Measurements from ENCODE around the gene ARSB.

The ARSB gene

DNA sequence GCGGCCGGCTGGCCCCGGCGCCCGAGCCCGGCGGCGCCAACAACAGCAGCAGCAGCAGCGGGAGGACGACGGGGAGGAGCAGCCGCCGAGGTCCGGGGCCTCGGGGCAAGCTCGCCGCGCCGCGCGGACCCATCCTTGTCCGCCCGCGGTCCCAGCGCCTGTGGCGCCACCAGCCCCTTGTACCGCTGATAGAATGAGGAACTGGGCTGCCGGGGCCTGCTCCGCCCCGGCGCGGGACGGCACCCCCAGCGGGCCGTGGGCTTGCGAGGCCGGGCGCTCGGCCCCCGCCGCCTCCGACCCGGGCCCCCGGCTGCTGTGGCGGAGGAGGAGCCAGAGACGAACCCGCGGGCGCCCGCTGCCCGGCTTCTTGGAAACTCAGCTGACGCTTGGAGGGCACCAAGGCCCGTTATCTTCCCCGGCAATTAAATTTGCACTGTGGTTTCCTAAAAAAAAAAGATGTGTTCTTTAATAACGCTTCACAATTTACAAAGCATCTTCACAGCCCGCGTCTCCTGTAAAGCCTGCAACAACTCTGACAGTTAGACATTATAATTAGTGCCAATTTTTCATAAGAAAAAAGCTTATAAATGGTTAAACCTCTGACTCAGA, at the start of gene ARSB:
Gene ARSB (minus strand): TSS at position 195 of the 609 bp plus-strand sequence. CDS start 62 bp downstream, at position 133.
- DNase-seq: peak; percentile 60

DNA sequence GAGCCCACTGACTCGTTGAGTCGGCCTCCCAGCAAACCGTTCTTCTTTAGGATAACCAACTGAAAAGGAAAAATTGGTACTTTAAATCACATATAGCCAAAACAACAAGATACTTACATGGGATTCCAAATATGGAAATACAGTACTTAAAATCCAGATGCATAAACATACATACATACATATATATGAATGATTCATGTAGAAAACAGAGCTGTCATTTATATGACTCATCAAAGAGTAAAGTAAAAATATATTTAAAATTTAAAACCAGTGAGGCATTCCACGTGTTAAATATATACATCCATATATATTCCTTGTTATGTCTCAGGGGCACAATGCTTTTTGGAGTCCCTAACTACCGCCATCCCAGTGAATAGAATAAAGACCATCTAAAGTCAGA, 47.7 kb upstream of the ARSB start:
- DNase-seq: no peak

DNA sequence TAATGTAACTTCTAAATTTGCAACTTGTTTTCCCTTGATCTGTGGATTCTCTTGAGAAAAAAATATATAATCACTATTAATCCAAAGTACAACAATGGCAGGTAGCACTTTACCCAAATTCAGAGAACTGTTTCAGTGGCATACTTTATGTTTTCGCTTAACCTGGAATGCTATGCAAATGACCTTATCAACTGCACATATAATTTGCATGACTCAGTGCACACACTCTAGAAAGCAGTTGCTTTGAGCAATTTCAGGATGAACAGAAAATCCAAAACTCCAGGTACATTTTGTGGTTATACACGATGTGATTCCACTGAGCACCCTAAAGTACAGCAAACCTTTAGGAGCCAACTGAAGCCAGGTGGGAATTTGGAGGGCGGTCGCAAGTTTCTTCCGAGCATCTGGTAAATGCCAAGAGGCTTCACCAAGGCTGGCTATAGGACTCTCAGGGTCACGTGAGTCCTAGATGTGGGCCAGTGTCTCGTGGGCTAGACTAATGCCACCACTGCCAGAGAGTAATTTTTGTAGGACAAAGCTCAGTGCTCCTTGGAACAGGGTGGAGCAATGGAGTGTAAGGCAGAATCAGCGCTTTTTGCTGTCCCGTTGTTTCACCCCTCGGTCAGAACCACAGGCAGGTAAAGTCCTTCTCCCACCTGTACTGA, 47.1 kb upstream of the ARSB start:
- no peak for DNase-seq

DNA sequence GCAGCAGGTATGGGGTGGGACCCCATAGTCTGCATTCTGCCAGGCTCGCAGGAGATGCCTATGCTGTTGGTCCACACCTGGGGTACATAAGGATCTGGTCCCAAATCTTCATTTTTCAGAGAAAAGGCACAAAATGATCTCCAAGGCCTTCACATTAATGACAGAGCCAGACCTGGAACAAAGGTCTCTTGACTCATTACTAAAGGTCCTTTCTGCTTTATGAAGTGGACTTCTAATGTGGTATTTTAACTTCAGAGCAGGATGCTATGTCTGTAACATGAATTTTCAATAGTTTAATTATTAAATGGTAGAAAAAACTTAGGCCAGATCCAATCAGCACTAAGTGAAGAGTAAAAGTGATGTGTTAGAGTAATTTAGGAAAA, 46.4 kb upstream of the ARSB start:
- no peak for DNase-seq

DNA sequence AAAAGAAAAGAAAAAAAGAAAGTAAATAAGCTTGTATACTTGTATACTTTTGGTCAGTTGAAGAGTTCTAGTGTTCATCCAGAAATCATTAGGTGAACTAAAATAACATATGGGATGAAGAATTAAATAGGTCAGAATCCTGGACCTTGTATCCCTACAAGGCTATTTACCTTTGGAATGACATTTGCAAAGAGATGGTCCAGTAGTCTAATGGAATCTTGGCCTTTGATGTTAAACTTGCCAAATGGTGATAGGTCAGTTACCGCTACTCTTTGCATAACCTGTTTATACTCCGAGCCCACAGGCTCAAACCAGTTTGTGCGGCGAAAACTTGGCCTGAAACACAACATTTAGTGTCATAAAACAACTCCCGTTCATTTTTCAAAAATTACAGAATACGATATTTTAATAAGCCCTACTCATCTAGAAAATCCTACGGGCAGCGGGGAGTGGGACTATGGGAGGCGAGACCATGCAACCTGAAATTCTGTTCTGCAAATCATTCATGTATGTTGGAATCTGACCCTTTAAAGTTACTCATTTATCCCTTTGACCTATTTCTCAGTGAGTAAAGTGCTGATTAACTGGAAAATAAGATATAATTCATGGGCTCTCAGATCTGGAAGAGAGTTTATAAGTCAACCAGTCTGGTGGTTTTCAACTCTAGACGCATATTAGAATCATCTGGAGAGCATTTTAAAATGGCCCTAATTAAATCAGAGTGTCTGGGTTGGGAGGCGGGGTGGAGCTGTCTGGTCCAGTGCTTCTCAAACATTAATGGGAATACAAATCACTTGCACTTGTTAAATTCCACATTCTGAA, 45.8 kb upstream of the ARSB start:
- no peak for DNase-seq

DNA sequence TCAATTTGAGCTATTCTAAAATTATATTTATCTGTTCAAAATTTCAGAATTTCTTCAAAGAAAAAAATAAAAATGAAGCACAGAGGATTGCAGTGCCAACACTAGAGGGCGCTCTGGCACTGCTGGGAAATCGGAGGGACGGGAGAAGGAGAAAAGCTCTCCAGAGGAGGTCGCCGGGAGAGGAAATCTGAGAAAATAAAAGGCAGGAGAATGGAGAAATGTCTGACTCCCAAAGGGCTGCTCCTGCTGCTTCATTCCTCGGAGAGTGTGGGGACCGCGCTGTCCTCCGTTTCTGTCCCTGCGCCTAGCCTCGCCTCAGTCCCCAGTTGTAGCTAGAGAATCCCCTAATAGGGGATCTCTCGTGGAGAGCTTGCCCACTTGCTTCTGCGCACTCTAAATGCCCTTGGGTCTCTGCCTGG, 40.0 kb upstream of the ARSB start:
- DNase-seq: peak; percentile 74

DNA sequence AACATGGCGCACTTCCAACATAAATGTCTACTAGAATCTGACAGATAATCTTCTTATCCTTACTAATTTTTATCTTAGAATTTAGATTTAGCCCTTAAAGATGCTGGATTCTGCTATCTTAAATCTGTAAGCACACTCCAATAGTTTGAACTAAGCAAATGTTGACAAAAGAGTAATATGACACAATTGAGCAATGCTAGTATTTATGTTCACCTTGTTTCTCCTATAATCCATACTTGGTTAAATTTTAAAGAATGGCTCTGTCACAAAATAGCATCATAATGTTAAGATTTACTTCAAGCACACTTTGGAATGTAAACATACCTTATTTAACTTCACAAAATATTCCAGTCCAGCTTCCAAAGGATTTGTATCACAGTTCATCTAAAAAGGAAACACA, 38.8 kb upstream of the ARSB start:
- DNase-seq: no peak

DNA sequence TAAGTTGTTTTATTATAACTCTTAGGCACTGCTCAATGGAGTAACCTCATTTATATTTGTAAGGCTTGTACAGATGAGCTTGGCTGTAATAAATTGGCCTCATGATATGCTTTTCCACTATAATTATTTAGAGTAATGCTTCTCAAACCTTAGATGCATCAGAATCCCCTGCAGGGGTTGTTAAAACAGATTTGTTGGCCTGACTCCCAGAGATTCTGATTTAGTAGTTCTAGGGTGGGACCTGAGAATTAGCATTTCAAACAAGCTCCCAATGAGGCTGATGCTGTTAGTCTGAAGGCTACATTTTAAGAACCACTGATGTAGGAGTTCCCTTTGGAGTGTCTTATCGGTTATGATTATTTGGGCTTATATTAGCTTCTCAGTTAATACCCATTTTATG, 38.2 kb upstream of the ARSB start:
- peak; percentile 18 for DNase-seq

DNA sequence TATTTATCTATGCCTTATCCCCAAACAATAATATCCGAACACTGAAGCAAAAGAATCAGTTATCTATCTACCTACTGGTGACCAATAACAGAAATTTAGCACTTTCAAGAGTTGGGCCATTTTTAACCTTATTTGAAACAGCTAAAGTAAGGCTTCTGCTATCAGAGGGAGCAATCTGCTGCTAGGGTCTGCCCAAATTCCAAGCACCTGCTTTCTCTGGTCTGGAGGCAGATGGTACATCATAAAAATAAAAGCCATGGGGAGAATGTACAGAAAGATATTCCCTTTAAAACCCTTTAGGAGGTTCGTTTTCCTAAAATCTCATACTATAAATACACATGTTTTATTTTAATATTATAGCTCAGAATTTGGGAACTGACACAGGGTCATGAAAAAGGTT, 37.7 kb upstream of the ARSB start:
- DNase-seq: no peak

DNA sequence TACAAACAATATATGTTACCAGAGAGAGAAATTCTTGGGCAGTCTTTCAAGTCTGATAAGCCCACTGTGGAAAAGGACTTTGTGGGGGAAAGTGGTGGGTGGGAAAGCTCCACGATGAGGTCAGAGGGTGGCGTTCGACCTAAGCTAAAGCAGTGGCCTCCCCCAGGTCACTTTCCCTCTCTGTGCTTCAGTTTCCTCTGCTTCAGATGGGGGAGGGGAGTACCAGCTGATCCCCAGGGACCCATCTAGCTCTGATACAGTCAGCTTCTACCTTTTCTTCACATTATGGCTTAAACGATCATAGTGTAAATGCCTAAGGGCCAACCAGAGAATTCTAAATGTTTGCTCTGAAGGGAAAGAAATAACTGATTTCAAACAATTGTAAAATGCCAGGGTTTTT, 36.6 kb upstream of the ARSB start:
- peak; percentile 54 for DNase-seq

DNA sequence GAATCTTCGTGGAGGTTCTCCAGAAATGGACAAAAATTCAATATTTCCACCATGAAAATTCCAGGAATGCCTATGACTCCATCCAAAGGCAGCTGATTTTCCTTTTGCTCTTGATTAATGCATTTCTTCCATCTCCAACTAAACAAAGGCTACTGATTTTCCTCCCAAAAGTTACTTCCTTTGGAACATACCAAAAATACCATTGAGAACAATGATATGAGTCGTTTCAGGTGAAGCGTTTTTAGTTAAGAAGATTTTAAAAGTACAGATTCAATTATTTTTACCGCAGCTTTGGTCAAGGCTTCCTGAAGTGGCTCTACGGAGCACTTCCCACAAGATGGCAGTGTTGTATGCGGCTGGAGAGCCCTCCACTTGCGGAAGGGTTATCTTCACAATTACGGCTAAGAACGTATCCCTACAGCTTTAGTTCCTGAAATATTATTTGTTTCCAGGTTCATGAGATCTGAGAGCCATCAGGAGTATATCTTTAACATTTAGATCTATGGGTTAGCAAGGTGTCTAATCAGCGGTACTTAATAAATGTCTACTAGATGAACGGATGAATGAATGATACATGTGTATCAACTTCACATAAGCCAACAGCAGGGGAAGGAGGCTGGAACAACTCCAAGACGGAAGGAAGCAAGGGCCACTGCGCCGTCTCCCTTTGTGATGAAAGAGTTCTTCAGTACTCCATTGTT, 35.9 kb upstream of the ARSB start:
- DNase-seq: peak; percentile 66

DNA sequence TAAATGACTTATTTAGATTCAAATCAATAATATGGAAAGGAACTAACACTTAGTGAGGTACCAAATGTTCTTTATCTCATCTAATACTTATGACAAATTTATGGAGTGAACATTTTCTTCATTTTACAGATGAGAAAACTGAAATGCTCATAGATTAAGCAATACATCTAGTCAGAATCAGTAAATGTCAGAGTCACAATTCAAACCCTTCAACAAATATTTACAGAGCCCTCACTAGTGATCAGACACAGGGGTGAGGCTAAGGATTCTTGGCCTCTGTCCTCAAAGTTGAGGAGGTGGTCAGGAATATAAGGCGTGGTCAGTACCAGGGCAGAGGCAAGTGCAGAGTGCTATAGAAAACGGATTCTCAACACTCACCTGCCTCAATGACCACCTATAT, 29.5 kb upstream of the ARSB start:
- no peak for DNase-seq

DNA sequence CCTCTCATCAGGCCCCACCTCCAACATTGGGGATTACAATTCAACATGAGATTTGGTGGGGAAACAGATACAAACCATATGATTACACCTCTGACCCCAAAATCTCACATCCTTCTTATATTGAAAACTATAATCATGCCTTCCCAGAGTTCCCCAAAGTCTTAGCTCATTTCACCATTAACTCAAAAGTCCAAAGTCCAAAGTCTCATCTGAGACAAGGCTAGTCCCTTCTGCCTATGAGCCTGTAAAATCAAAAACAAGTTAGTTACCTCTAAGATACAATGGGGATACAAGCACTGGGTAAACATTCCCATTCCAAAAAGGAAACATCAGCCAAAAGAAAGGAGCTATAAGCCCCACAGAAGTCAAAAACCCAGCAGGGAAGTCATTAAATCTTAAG, 26.8 kb upstream of the ARSB start:
- DNase-seq: no peak

DNA sequence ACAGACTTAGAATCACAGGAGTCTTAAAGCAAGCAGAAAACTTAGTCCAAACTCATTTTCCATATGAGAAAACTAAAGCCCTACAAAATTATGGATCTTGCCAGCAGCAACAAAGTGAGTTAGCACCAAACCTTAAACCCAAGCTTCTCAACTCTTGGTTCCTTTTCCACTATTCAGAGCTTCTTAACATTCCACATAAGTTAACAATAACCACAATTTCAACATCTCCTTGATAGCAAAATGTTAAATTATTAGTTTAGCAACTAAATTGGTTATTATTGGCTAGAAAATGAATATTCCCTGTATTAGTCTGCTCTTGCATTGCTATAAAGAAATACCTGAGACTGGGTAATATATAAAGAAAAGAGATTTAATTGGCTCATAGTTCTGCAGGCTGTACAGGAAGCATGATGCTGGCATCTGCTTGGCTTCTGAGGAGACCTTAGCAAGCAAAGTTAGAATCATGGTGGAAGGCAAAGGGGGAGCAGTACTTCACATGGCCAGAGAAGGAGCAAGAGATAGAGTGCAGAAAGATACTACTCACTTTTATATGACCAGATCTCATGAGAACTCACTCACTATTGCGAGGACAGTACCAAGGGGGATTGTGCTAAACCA, 26.2 kb upstream of the ARSB start:
- DNase-seq: no peak

DNA sequence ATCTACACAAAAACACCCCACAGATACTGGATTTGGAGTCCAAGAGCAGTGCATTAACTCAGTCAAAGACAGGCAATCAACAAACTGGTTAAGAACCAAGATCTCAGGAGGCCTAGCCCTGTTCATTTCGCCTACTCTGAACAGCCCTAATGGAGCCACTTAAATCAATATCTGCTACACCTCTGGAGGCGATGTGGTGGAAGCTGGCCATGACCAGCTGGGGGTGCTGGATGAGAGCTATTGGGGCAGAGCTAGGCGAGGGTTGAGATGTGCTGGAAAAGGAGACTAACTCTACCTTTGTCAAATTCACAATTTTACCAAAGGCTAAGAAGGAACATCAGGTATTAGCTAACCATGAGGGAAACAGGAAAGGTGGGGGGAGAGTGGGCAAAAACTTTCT, 23.3 kb upstream of the ARSB start:
- DNase-seq: no peak

DNA sequence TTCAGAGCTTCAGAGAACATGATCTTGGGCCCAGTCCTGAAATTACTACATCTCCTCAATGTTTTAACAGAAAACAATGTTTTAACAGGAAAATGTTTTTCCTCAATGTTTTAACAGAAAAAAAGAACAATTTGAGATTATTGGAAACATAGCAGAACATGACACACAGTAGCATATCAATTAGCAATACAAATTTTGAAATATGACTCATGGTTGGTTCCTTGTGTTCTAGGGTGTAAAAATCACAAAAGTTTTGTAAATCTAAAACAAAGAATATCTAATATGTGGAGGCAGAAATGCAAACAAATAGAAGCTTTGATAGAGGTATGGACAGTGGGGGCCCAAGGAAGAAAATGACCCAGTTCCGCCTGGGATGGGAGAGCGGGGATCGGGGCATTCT, 22.8 kb upstream of the ARSB start:
- no peak for DNase-seq

DNA sequence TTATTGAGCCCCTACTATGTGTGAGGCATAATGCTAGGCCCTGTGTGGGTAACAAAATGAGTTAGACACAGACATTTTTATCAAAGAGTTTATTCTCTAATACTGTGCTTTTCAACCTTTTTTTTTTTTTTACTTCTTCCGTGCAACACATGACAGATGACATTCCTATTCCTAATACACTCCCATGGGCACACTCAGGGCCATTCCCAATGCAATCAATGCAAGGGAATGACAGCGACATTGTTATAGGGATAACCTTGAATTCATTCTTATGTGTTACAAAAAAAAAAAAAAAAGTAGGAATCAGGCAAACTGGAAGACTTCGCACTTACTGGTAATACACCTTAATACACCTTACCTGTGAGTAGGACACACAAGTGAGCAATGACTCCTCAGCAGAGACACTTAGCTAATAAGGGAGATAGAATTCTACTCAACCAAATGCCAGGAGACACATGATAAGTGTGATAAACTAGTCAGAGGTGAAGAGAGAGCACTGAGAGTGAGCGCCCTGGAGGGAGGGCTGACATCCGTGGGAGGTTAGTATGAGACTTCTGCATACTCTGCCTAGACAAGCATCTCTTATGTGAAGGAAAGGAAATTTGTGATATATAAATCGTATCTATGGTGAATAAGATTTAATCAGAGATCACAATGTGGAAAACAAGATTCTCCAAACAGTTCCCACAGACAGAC, 21.0 kb upstream of the ARSB start:
- no peak for DNase-seq

DNA sequence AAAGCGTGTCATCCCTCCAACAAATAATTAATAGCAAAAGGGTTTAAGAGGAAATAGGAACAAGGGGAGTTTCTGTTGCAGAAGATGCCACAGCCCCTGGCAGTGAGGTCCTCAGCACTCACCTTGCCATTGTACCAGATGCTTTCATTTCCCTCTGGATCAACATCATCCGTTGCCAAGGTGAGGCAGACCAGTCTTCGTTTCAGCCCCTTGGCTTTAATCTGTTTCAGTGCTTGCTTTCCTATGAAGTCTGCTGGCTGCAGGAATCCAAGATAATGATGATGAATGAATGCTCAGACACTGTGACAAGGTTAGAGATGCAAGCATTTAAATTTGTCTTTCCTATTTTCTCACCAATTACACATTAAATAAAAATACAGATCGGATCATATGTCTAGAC, 20.0 kb upstream of the ARSB start:
- DNase-seq: no peak

DNA sequence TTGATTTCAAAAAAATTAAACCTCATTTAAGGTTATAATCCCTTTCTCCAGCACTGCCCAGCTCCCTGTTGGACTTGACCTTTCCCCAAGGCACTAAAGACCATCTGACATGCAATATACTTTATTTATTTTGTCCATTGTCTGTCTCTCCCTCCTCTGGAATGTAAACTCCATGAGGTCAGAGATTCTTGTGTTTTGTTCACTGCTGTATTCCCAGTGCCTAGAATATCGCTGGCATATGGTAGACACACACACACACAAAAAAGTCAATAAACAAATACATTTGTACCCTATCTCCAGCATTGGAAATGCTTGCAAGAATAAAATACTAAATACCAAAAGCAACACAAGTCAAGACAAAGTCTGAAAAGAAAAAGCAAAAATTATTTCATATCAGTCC, 17.3 kb upstream of the ARSB start:
- no peak for DNase-seq

DNA sequence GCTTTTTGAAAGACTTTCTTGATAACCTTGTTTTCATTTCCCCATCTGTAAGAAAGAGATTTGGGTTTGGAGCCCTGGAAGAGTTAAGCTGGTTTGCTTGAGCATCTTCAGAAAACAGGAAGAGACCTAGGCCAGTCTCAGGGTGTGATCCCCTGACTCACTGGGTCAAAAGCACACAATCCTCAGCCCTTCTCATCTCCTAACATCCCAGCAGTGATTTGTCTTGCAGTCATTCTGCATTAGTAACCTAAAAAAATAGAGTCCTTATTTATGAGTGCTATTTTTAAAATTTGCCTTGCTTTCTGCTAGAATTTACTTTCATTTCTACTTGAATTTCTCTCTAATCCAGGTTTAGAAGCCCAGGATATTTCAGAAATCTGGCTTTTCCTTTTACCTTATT, 16.4 kb upstream of the ARSB start:
- DNase-seq: no peak

DNA sequence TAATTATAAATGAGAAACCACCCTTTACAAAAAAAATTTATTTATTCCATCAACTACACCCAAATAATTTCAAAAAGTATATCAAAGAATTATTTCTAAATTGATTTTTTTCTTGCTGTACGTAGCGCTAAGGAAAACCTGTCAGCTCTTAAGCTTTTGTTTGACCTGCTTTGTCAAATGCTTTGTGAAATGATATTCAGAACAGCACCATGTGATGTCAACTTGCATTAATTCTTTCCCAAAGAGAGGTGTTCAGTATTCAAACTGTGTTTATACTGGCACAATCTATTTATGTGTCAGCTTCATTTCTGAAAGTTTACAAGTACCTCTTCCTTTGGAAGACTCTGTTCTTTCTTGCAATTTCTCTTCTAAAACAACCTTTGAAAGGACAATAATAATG, 12.0 kb upstream of the ARSB start:
- DNase-seq: no peak

DNA sequence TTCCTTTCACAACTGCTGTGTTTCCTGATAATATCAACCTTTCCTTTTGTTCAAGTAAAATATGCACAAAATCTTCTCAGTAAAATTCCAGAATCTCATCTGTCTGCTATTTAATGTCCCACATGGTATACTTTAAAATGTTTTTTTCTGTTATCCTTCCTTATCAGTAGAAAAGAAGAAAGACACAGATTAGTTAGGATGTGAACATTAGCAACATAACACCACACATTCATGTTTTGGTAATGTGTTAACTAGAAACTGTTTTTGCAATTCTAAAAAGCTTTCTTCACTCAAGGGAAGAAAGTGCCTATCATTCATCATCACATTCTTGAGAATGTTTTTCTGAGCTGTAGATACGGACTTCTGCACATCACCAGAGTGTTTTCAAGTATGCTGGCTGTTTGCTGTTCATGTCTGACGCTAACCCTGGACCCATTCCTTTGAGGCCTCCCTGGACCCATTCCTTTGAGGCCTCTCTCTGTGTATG, 10.5 kb upstream of the ARSB start:
- DNase-seq: no peak
